GM12864 (cell line): Measurements from ENCODE around the gene BCKDHB.

Experiments
- DNase-seq: peaks from one replicate; pipeline ENCODE4 v3.0.0-alpha.2; 2011; ENCODE audit warnings: low read depth
- H3K4me3 ChIP-seq: 2 replicates; pipeline ENCODE4 v1.5.1; 2011; ENCODE audit warnings: mild to moderate bottlenecking, low read depth, low read length, control low read depth
- CTCF ChIP-seq: IDR thresholded peaks from 2 replicates; pipeline ENCODE4 v1.5.1; 2011; ENCODE audit warnings: low read depth, mild to moderate bottlenecking, moderate library complexity, low read length, control low read depth, inconsistent platforms; ENCODE audit errors: missing control alignments

BCKDHB gene

DNA sequence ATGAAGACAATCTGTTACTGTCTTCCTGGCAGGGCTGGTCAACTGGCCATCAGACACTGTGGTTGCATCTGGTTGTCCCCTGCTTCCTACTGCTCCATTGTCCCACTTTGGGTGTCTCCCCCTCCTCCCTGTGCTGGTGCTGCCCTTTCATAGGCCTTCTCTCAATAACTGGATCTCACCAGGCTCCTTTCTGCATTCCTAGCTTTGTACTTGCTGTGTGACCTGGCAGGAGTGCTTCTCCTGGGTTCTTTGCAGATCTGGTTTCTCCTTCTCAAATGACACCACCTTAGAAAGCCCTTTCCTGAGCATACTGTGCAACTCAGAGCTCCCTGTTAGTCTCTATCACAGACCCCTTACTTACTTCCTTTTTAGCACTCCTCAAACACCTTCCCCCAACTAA lies 223.0 kb downstream of the BCKDHB start:
- DNase-seq = no peak
- no peak for TF ChIP-seq CTCF
- no peak overlapping the region for H3K4me3 ChIP-seq

GRCh38 chr6:80330961-80331360 lies 224.5 kb downstream of the BCKDHB start:
- no peak for DNase-seq
- no peak overlapping the region for H3K4me3 ChIP-seq
- TF ChIP-seq CTCF = no peak

DNA sequence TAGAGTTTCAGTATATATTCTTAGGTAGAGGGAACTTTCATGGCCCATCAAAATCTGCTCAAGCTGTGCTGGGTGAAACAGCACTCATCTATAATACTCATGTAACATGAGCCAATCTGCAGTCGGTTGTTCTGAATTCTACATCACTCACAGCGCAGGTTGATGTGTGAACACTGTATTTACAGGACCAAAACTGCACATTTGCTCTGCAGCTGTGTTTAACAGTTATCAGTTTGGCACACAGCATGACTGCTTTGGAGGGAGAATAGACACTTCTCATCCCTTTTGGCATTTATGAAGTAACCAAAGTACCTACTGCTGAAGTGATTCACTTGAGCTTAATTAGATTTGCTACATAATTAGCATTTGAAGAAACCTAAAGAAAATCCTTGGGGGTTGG lies 225.1 kb downstream of the BCKDHB start:
- no peak for DNase-seq
- no peak for TF ChIP-seq CTCF
- H3K4me3 ChIP-seq = no peak overlapping the region

- no peak for DNase-seq
- no peak overlapping the region for H3K4me3 ChIP-seq
- TF ChIP-seq CTCF = no peak
Measured at GRCh38 chr6:80331974-80332373, 225.5 kb downstream of the BCKDHB start.

DNA sequence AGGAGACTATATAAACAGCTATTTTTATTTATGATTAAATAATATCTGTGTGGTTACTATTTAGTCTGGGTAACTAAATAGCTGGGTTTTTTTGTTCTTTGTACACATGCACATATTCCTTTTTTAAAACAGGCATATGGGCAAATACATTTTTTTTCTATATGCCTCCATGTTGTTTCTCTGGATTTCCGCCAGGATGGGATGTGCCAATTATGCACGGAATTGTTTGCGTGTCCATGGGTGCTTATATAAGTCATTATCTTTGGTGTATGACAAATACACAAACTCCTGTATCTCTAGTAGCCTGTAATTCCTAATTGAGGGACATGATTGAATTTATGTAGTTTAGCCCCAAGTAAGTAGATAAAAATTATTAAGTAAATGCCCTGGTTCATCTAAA lies 226.9 kb downstream of the BCKDHB start:
- no peak overlapping the region for H3K4me3 ChIP-seq
- DNase-seq = no peak
- no peak for TF ChIP-seq CTCF

- no peak for TF ChIP-seq CTCF
- DNase-seq = no peak
- H3K4me3 ChIP-seq = no peak overlapping the region
Measured at GRCh38 chr6:80335121-80335531, 228.7 kb downstream of the BCKDHB start.

DNA sequence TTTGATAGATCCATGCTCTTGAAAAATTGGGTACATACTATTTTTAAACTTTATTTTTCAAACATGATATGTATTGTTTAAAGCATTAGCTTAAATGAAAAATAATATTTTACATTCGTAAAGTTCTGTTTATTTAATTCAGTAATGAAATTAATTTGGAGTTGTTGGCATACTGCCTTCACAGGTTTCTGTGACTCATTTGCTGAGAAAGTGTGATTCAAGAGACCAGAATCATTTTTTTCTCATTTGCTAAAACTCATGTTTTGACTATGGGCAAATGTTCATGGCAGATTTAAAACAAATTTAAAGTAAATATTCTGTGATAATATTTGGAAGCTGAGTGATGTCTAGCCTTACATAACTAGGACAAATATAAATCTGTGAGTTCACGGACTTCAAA lies 230.4 kb downstream of the BCKDHB start:
- no peak for DNase-seq
- H3K4me3 ChIP-seq = no peak overlapping the region
- TF ChIP-seq CTCF = no peak
